Left colon (tissue), 2 donors: Measurements from ENCODE around the gene PRSS3. TPM values are rescaled to one million over a fixed set of nuclear protein-coding genes. Genes with fewer than 3 reads are reported as not detected.
A peak's percentile ranks its signal among the peaks of the same experiment; 100 is the strongest.
"Not testable (repeated sequence)": the region's sequence is repeated elsewhere in the genome, so short reads cannot be mapped to it uniquely, and the experiment has no call there.

Experiments used
- ATAC-seq: fragments of 200-7000 bp; cut with Tn5 transposase; one replicate; pipeline ENCODE4 v1.9.1; 2020; ENCODE audit warnings: mild to moderate bottlenecking, moderate library complexity
- DNase-seq, 2 donors: peaks; one replicate each; pipeline ENCODE4 v3.0.0-alpha.2; 2020
- intact Hi-C, 2 donors: fragments of 100-400 bp; cut with DNase I in 1 of 2; cut with micrococcal nuclease in 1 of 2; formaldehyde crosslinking; loops; one replicate each; pipeline versions ENCODE4 v1.11.2 to v1.14.0; 2022; cut with DNase I, micrococcal nuclease
- total RNA-seq, 2 donors: library from RNA; stranded (reverse); fragmentation: NEBNext Ultra II Directional; extraction: Animal tissue kit (Norgen Biotek cat#: 25700); gene quantifications; one replicate each; pipeline ENCODE4 v1.2.1, GENCODE V29; 2021
- donor health status: DM: no; HTN: no; CAD: no.
- donor health status: DM: yes; HTN: yes; CAD: no.

Gene PRSS3
- total RNA-seq, 2 donors from 2014 or later: 244 to 310 TPM

DNA sequence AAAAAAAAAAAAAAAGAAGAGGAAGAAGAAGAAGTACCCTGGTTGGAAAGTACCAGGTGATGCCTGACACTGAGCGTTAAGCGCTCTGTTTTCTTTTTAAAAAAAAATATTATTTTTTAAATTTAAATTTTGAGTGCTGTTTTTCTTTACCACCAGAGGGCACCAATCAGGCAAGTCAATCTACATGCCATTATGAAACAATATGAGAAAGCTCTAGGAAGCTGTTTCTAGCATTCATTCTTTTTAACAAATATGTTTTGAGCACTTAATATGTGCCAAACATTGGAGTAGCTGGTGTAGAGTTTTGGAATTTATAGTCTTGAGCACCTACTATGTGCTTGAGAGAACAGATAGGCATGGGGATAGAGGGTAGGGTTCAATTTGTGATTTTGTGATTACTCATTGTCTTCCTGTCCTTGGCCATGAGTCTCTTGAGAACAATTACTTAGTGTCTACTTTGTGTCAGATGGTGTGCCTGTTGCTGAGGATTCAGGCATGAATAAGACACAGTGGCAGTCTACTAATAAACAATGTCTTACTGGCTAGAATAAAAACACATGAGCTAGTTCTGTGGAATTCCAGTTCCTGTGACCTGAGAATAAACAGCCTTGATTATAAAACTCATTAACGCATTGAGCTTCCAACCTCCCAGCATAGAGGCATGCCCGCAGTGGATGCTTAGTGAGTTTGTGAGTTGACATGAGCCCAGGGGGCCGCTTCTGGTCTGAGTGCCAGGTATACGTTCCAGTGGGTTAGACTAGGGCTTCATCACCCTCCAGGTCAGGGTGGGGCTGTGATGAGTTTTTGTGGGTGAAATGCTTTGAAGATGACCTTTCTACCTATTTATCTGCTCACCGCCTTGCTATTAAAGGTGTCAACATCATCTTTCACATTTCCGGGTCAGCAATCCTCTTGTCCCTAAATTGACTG, 18.6 kb downstream of the PRSS3 start:
- no peak for ATAC-seq
- peak in 1 of 2 donors; percentile 14 for DNase-seq
- intact Hi-C loops: no loop called here

DNA sequence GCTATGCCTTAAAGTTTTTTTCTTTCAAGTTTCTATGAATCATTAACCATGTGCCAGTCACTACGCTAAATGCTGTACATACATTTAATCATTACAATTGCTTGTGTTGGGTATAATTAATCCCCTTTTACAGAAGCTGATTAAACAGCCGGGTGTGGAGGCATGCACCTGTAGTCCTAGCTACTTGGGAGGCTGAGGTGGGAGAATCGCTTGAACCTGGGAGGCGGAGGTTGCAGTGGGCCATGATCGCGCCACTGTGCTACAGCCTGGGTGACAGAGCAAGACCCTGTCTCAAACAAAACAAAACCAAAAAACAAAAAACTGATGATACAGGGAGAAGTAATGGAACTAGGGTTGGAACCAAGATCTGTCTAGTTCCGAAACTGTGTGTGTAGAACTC, 20.4 kb downstream of the PRSS3 start:
- no peak for ATAC-seq
- no peak for DNase-seq
- intact Hi-C loops: no loop called here

DNA sequence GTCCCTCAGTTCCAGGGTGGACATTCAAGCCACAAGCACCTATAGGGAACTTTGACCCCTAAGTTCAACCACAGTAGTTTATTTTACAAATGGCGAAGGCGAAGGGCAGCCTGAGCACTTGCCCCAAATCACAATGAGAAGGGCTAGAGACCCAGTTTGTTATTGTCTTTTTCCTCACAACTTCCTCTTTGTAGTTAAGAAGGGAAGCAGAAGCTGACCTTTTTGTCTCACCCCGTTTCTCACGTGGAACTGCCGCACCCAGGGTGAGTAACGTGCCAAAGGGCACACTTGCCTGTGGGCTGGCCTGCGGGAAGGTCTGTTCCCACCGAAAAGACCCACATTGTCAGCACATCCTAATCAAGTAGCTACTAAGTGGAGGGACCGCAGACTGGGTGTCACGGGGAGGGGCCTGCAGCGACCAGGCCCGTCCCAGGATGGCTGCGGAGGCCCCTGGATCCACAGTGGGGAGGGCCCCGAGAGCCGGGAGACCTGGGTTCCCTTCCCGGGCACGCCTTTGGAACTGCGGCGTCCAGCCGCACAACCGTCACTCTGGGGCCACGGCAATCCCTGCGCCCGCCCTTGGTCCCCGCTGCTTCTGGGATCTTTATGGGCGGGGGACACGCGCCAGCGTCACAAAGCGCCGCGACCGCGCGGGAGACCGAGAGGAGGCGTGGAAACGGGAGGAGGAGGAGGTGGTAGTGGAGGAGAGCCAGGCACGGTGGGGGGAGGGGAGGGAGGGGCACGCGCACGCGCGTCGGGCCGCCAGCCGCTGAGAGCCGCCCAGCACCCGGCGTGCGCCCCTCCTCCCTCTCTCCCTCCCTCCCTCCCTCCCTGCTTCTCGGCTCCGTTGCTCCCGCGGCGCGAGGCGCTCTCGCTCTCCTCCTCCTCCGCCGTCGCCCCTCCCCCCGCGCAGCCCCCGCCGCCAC, 21.2 kb downstream of the PRSS3 start, which contains the start of gene UBE2R2:
UBE2R2 (plus strand) TSS at position 834 of the 926 bp plus-strand sequence. CDS start 598 bp downstream, outside the sequence.
- intact Hi-C loops: no loop called here
- ATAC-seq (peak; percentile 82), DNase-seq (peak; percentile 92 to 94)

DNA sequence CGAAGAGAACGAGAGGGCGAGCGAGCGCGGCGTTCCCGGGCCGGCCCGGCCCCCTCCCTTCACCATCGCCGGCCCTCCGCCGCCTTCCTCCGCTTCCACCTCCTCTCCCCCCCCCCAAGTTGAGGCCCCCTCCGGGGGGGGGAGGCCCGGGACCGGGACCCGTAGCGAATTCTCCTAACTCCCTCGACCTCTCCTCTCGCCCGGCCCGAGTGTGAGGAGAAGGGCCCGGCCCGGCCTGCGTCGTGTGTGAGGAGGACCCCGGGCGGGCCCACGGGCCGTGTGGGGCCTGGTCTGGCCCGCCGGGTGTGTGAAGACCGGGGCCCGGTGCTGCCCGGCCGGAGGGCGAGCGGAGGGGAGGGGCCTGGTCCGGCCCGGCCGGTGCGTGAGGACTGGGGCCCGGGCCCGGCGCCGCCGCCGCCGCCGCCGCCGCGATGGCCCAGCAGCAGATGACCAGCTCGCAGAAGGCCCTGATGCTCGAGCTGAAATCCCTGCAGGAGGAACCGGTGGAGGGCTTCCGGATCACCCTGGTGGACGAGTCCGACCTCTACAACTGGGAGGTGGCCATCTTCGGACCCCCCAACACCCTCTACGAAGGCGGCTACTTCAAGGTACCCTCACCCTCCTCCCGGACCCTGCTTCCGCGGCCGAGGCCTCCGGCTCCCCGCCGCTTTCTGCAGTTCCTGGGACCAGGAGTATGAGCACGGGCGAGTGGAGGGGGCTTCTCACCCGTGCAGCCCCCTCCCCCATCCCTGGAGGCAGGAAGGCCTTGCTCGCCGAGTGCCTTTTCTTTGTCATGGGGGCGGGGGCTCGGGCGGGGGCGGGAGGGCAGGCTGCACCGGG, 22.2 kb downstream of the PRSS3 start:
- DNase-seq (peak; percentile 54 to 59), ATAC-seq (peak; percentile 13)
- intact Hi-C loops: no loop called here

DNA sequence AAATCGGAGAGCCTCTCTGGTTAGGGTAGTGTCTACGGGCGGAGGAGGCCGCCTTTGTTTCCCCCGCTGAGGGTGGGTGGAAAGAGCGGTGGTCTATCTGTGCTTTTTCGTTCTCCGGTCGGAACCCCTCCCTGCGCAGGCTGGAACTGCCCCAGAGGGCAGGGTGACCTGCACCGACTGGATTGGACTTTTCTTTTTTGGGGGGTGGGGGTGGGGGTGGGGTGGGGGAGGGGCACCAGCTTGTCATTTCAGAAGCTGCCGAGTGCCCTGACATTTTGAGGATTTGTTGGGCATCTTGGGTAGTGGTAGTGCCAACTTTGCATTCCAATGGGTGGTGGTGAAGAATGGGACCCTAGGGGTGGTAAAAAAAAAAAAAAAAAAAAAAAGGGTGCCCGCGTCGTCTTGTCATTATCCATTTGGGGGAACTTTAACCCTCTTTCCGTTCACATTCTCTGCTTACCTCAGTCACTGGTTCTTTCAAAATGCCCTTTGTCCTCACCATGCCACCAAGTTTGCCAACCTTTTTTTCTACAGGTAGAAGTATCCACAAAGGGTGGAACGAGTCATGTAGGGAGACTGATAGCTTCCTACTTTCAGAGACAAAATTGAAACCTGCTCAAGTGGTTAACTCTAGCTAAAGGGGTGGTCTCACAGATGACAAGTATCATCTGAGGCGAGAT, 22.9 kb downstream of the PRSS3 start:
- ATAC-seq (peak; percentile 39), DNase-seq (no peak)
- intact Hi-C loops: no loop called here

DNA sequence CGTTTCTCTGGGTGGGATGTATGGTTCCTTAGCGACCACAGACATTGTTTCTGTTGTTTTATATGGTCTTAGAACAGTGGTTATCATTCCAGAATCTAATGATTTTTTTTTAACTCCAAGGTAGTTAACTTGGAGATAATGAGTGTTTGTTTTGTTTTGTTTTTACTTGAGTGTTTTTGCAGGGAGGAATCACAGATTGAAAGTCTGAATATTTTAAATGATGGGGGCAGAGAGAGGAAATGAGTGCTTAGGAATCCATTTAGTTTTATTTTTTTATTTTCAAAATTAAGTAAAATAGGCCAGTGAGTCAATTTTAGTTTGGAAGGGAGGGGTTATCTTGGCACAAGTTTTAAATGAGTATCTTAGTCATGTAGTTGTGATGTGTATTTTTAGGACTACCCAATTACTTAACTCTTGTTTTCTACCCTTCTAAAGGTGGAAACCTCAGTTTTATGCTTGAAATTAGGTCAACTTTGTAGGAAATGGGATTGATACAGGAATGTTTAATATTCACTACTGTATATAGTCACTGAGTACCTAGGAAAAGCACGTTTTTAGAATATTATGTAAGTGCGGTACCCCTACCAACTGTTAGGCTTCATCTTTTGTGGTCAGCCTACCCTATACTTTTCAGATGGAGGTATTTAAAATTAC, 23.6 kb downstream of the PRSS3 start:
- no peak for ATAC-seq
- no peak for DNase-seq
- intact Hi-C loops: no loop called here

DNA sequence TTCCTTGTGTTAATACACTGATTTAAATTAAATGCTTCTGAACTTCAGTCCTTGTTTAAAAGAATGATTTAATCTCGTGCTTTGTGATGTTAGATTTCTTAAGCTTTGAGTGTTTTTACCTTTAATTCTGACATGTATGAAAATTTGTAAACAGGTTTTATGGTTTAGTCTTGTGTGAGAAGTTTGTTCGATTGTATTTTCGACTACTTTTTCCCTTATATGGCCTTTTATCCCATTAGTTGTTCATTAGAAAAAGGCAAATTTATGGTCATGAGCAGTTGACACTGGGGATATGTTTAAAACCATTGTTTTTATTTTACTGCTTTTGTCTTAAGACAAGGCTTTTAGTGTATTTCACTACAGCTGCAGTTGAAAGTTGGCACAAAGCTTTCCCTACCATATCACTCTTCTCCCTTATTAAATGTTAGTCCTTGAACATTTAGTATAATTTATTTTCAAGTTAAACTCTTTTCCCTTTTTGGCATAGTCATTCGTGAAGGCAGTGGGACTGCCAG, 24.9 kb downstream of the PRSS3 start:
- DNase-seq: no peak
- intact Hi-C loops: no loop called here
- ATAC-seq: no peak

DNA sequence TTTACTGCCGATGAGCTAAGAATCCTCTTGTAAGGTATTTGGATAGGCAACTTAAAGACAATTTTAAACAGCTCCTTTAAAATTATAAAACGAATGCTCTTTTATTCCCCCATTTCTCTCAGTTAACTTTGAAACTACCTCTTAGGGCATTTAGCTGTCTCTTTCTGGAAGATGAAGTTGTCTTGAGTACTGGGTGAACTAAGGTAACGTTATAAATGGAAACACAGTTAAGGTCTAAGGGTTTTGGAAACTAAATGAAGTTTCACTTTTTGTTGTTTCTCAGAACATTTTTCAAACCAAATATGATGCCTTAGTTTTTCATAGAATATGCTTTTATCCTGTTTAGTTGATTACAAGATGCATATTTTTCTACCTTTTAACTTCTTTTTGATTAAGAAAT, 28.4 kb downstream of the PRSS3 start:
- intact Hi-C loops: no loop called here
- no peak for DNase-seq
- no peak for ATAC-seq

DNA sequence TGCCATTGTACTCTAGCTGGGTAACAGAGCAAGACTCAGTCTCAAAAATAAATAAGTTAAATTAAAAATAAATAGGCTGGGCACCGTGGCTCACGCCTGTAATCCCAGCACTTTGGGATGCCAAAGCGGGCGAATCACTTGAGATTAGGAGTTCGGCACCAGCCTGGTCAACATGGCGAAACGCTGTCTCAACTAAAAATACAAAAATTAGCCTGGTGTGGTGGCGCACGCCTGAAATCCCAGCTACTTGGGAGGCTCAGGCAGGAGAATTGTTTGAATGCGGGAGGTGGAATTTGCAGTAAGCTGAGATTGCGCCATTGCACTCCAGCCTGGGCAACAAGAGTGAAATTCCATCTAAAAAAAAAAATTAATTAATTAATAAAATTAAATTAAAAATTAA, 31.9 kb downstream of the PRSS3 start:
- DNase-seq, ATAC-seq, intact Hi-C loops: not testable (repeated sequence)

DNA sequence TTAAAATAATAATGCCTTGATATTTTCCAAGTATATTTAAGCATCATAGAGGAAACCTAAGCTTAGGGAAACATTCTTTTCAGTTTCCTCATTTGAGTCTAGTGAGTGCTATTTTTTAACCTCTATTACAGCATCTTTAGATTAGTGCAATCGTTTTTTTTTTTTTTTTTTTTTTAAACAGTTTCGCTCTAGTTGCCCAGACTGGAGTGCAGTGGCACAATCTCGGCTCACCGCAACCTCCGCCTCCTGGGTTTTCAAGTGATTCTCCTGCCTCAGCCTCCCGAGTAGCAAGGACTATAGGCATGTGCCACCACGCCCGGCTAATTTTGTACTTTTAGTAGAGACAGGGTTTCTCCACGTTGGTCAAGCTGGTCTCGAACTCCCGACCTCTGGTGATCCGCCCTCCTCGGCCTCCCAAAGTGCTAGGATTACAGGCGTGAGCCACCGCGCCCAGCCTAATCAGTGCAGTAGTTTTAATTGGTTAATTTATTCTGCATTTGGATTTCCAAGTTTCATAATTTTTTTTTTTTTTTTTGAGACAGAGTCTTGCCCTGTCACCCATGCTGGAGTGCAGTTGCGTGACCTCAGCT, 34.4 kb downstream of the PRSS3 start:
- intact Hi-C loops, ATAC-seq, DNase-seq: not testable (repeated sequence)

DNA sequence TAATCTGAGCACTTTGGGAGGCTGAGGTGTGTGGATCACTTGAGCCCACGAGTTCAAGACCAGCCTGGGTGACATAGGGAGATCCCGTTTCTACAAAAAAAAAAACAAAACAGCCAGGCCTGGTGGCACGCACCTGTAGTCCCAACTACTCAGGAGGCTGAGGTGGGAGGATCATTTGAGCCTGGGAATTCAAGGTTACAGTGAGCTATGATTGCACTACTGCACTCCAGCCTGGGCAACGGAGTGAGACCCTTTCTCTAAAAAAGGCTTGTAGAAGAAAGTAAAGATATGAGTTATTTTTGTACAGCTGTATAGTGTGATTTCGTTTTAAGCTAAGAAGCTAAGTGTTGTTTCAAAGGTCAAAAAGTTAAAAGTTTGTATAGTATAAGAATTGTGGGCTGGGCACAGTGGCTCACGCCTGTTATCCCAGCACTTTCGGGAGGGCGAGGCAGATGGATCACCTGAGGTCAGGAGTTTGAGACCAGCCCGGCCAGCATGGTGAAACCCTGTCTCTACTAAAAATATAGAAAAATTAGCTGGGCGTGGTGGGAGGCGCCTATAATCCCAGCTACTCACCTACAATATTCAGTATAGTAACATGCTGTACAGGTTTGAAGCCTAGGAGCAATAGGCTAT, 40.4 kb downstream of the PRSS3 start:
- ATAC-seq: peak; percentile 53
- intact Hi-C loops: no loop called here
- DNase-seq: no peak

DNA sequence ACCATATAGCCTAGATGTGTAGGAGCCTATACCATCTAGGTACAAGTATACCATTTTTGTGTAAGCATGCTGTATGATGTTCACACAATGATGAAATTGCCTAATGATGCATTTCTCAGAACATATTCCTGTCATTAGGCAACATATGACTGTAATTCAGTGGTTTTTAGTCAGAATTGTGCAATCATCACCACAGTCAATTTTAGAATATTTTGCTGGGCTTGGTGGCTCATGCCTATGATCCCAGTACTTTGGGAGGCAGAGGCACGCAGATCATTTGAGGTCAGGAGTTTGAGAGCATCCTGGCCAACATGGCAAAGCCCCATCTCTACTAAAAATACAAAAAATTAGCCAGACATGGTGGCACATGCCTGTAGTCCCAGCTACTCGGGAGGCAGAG, 40.9 kb downstream of the PRSS3 start:
- DNase-seq, ATAC-seq, intact Hi-C loops: not testable (repeated sequence)

DNA sequence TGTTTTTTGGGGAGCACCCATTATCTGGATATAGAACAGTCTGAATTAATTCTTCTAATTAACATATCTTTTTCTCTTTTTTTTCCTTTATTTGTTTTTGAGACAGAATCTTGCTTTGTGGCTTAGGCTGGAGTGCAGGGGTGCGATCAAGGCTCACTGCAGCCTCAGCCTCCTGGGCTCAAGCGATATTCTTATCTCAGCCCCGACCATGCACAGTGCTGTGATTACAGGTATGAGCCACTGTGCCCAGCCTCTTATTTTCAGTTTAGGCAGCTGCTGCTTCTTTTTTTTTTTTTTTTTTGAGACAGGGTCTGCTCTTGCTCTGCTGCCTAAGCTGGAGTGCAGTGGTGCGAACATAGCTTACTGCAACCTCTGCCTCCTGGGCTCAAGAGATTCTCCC, 41.8 kb downstream of the PRSS3 start:
- DNase-seq (no peak), ATAC-seq (no peak)
- intact Hi-C loops: no loop called here

DNA sequence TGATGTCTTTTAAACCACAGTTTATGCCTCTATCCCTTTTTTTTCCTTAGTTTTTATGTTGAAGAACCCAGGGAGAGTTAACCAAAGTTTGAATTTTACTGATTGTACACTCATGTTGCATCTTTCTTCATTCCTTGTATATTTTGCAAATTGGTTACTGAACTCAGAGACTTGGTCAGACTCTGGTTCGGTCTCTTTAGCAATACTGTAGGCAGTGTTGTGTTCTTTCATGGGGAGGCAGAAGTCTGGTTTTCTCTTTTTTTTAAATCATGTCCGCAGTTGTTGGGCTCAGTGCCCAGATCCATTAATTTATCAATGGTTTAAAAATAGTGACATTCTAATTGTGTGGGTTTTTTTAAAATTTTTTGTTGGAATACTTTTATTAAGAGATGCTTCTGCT, 45.0 kb downstream of the PRSS3 start:
- no peak for ATAC-seq
- intact Hi-C loops: no loop called here
- no peak for DNase-seq

DNA sequence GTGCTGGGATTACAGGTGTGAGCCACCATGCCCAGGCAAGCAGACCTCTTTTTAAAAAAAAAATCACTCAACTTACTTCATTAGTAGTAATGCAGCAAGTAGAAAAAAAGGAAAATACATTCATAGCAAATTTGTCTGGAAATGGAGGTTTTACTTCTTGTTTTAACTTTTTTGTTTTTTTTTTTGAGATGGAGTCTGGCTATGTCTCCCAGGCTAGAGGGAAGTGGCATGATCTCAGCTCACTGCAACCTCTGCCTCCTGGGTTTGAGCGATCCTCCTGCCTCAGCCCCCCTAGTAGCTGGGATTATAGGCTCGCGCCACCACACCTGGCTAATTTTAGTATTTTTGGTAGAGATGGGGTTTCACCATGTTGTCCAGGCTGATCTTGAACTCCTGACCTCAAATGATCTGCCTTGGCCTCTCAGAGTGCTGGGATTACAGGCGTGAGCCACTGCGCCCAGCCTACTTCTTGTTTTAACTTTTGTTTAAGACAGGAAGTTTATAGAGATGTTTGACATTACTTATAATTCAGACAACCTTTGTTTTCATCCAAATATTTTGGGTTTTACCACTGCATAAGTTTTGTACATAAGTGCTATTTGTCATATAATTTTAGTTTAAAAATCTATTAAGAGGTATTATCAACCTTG, 48.1 kb downstream of the PRSS3 start:
- ATAC-seq (no peak), DNase-seq (no peak)
- intact Hi-C loops: no loop called here

DNA sequence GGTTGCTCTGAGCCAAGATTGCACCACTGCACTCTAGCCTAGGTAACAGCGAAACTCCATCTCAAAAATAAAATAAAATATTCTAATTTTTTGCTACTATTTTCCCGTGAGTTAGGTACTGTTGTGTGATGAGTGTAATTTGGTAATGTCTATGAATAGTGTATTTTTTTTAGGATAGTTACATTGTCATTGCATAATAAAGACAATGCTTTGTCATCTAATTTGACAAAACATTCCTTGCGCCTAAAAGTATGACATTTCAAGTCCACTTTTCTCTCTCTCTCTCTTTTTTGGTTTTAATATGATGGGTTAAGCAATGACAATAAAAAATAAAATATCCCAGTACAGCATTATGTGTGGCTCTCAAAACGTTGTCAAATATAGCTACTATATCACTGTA, 50.9 kb downstream of the PRSS3 start:
- intact Hi-C loops: no loop called here
- DNase-seq (no peak), ATAC-seq (no peak)
